Gastrocnemius medialis (tissue), 4 donors: ENCODE data around the gene UNC45A. TPM values are rescaled to one million over a fixed set of nuclear protein-coding genes. Genes with fewer than 3 reads are reported as not detected.

Experiments used
- ATAC-seq, 2 donors: fragments of 150-250 bp; one replicate each; pipeline ENCODE4 v1.9.1; 2016
- DNase-seq, 2 donors: peaks; one replicate each; pipeline ENCODE4 v3.0.0-alpha.2; 2019
- H3K27ac ChIP-seq, 4 donors: fragments of 200-600 bp; sonication (generic); 1 replicate in 1 of 4; 2 replicates in 3 of 4; pipeline ENCODE4 v1.5.1; 2016 to 2018; ENCODE audit warnings: mild to moderate bottlenecking in 2 of 4, moderate library complexity in 1 of 4
- H3K27me3 ChIP-seq, 3 donors: fragments of 200-600 bp; sonication (generic) in 2 of 3; 1 replicate in 1 of 3; 2 replicates in 2 of 3; pipeline versions ENCODE4 v1.5.1 to v1.6.0; 2016 to 2019; ENCODE audit warnings: mild to moderate bottlenecking in 1 of 3, moderate library complexity in 1 of 3
- H3K36me3 ChIP-seq, 2 donors: fragments of 200-600 bp; sonication (generic) in 1 of 2; one replicate each; pipeline ENCODE4 v1.5.1; 2017 to 2018
- H3K4me1 ChIP-seq, 2 donors: fragments of 200-600 bp; sonication (generic) in 1 of 2; one replicate each; pipeline ENCODE4 v1.5.1; 2016 to 2017; ENCODE audit warnings: mild to moderate bottlenecking in 2 of 2
- H3K4me3 ChIP-seq, 4 donors: fragments of 200-600 bp; sonication (generic) in 3 of 4; 1 replicate in 1 of 4; 2 replicates in 3 of 4; pipeline ENCODE4 v1.5.1; 2016 to 2019; ENCODE audit warnings: mild to moderate bottlenecking in 2 of 4
- H3K9me3 ChIP-seq, 3 donors: fragments of 200-600 bp; sonication (generic) in 2 of 3; 1 replicate in 1 of 3; 2 replicates in 2 of 3; pipeline ENCODE4 v1.5.1; 2016 to 2019
- CTCF ChIP-seq, 5 experiments: fragments of 450-650 bp in 3 of 5; fragments of 200-600 bp in 2 of 5; sonication (generic) in 2 of 5; IDR thresholded peaks in 4 of 5; conservative IDR thresholded peaks in 1 of 5; 1 replicate in 4 of 5; 2 replicates in 1 of 5; pipeline ENCODE4 v1.5.1; 2016 to 2019; ENCODE audit warnings: antibody characterized with exemption in 5 of 5, mild to moderate bottlenecking in 3 of 5, moderate library complexity in 3 of 5
- POLR2A ChIP-seq, 2 donors: fragments of 450-650 bp; IDR thresholded peaks; one replicate each; pipeline ENCODE4 v1.6.1; 2017; ENCODE audit warnings: antibody characterized with exemption in 2 of 2, mild to moderate bottlenecking in 2 of 2, moderate library complexity in 2 of 2
- in situ Hi-C, 4 donors: fragments of 200-750 bp; cut with MboI; loops; one replicate each; pipeline versions ENCODE4 v1.15.0 to v1.8.0; 2017; ENCODE audit warnings: low sequenced_read_pairs in 4 of 4
- intact Hi-C: fragments of 100-400 bp; cut with DNase I; formaldehyde crosslinking; loops from one replicate; pipeline ENCODE4 v1.15.1; 2023; ENCODE audit warnings: low total_unique reads
- total RNA-seq, 4 donors: library from RNA; depleted of rRNA; stranded (reverse); fragments of >200 nt; gene quantifications; one replicate each; pipeline versions ENCODE4 v1.1.0 to v1.2.3, GENCODE V29; 2016

UNC45A gene
- total RNA-seq, 4 donors from 2014 or later = 6.8 to 9.6 (median 7.6) TPM

GRCh38 chr15:90939756-90940155 lies 4.7 kb downstream of the UNC45A start:
- H3K27ac ChIP-seq = no peak overlapping the region
- H3K27me3 ChIP-seq = no peaks in the 10 kb centered on the region
- H3K36me3 ChIP-seq = peaks cover 0 to 81% of the 10 kb centered on the region in 2 donors
- in situ Hi-C loops = no loop called here
- no peak overlapping the region for H3K4me3 ChIP-seq
- ATAC-seq = no peak
- no peaks in the 10 kb centered on the region for H3K9me3 ChIP-seq
- TF ChIP-seq POLR2A (IDR thresholded peaks at IDR 0.05) (no peak), CTCF (IDR thresholded peaks at IDR 0.05 in 4 of 5, conservative IDR thresholded peaks at IDR 0.05 in 1 of 5) (no peak)
- H3K4me1 ChIP-seq = peaks cover 9 to 14% of the 10 kb centered on the region in 2 donors
- DNase-seq = no peak
- intact Hi-C loops = no loop called here

GRCh38 chr15:90941038-90941437 lies 6.0 kb downstream of the UNC45A start:
- H3K9me3 ChIP-seq = no peaks in the 10 kb centered on the region
- intact Hi-C loops (no loop called here), in situ Hi-C loops (no loop called here)
- peaks cover 4 to 5% of the 10 kb centered on the region in 2 donors for H3K4me1 ChIP-seq
- H3K27ac ChIP-seq = no peak overlapping the region
- no peak for TF ChIP-seq POLR2A (IDR thresholded peaks at IDR 0.05)
- DNase-seq (no peak), ATAC-seq (no peak)
- H3K36me3 ChIP-seq = peaks cover 0 to 87% of the 10 kb centered on the region in 2 donors
- H3K4me3 ChIP-seq = no peak overlapping the region
- H3K27me3 ChIP-seq = no peaks in the 10 kb centered on the region

- intact Hi-C loops = no loop called here
- ATAC-seq (no peak), DNase-seq (no peak)
- TF ChIP-seq CTCF (IDR thresholded peaks at IDR 0.05 in 4 of 5, conservative IDR thresholded peaks at IDR 0.05 in 1 of 5) = no peak
- TF ChIP-seq POLR2A (IDR thresholded peaks at IDR 0.05) = no peak
- H3K9me3 ChIP-seq = no peaks in the 10 kb centered on the region
- in situ Hi-C loops = no loop called here
- H3K27me3 ChIP-seq = no peaks in the 10 kb centered on the region
- peaks cover 0 to 93% of the 10 kb centered on the region in 2 donors for H3K36me3 ChIP-seq
- H3K27ac ChIP-seq = no peak overlapping the region
- no peak overlapping the region for H3K4me3 ChIP-seq
- H3K4me1 ChIP-seq = no peaks in the 10 kb centered on the region
Measured at GRCh38 chr15:90942354-90943120, 7.5 kb downstream of the UNC45A start.

GRCh38 chr15:90945091-90945490 lies 10.0 kb downstream of the UNC45A start:
- no peaks in the 10 kb centered on the region for H3K4me1 ChIP-seq
- H3K36me3 ChIP-seq = peaks cover 0 to 93% of the 10 kb centered on the region in 2 donors
- DNase-seq (no peak), ATAC-seq (no peak)
- intact Hi-C loops (no loop called here), in situ Hi-C loops (no loop called here)
- H3K9me3 ChIP-seq = no peaks in the 10 kb centered on the region
- no peak overlapping the region for H3K27ac ChIP-seq
- no peak overlapping the region for H3K4me3 ChIP-seq
- H3K27me3 ChIP-seq = no peaks in the 10 kb centered on the region
- TF ChIP-seq CTCF (IDR thresholded peaks at IDR 0.05 in 4 of 5, conservative IDR thresholded peaks at IDR 0.05 in 1 of 5) = no peak
- no peak for TF ChIP-seq POLR2A (IDR thresholded peaks at IDR 0.05)

- peaks cover 0 to 93% of the 10 kb centered on the region in 2 donors for H3K36me3 ChIP-seq
- H3K27ac ChIP-seq = no peak overlapping the region
- intact Hi-C loops (no loop called here), in situ Hi-C loops (no loop called here)
- no peaks in the 10 kb centered on the region for H3K9me3 ChIP-seq
- TF ChIP-seq CTCF (IDR thresholded peaks at IDR 0.05 in 4 of 5, conservative IDR thresholded peaks at IDR 0.05 in 1 of 5) (no peak), POLR2A (IDR thresholded peaks at IDR 0.05) (no peak)
- no peak overlapping the region for H3K4me3 ChIP-seq
- DNase-seq = no peak
- H3K27me3 ChIP-seq = no peaks in the 10 kb centered on the region
- H3K4me1 ChIP-seq = no peaks in the 10 kb centered on the region
- ATAC-seq = no peak
Measured at GRCh38 chr15:90946538-90946937, 11.5 kb downstream of the UNC45A start.
